Measurements from ENCODE around the gene SPATA31E1.

The SPATA31E1 gene

DNA sequence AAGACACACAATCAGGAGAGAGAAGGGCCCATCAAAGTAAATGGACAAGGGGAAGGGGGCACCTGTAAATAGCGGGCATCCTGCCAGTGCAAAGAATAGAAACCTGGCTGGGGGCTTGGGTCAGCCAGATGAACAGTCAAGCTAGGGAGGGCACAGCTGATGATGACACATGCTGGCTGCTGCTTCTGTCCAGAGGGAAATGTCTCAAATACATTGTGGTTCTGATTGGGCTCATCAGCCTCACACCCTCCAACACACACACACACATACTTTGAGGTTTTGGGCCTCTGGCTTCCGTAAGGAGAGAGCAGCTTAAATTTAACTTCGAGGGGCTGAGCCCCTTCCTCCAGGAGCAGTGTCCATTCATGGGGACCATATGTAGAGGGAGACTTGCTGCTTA is 27.6 kb upstream of the SPATA31E1 start:
- no peak for TF ChIP-seq SUZ12 (IDR thresholded peaks at IDR 0.05)
- TF ChIP-seq FOXA1 (IDR thresholded peaks at IDR 0.05): no peak
- POLR2A ChIA-PET: no interaction called here
- CTCF ChIA-PET: no interaction called here
- DNase-seq (ENCODE audit: extremely low spot score): no peak

DNA sequence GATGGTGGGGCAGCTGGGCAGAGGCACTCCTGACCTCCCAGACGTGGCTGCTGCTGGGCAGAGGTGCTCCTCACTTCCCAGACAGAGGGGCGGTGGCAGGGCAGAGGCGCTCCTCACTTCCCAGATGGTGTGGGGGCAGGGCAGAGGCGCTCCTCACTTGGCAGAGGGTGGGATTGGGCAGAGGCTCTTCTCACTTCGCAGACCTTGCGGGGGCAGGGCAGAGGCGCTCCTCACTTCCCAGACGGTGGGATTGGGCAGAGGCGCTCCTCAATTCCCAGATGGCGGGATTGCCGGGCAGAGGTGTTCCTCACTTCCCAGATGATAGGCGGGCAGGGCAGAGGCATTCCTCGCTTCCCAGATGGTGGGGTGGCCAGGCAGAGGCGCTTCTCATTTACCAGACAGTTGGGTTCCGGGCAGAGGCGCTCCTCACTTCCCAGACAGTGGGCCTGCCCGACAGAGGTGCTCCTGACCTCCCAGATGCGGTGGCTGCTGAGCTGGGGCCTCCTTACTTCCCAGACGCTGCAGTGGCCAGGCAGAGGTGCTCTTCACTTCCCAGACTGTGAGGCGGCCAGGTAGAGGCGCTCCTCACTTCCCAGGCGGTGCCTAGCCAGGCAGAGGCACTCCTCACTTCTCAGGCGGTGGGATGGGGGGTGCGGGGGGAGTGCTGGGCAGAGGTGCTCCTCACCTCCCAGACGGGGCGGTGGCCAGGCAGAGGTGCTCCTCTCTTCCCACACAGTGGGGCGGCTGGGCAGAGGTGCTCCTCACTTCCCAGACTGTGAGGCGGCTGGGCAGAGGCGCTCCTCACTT is 25.3 kb upstream of the SPATA31E1 start:
- ChIA-PET POLR2A (no interaction called here), CTCF (no interaction called here)
- TF ChIP-seq FOXM1 (IDR thresholded peaks at IDR 0.05; ENCODE audit: borderline replicate concordance): no peak
- TF ChIP-seq ELF4 (IDR thresholded peaks at IDR 0.05): no peak
- TF ChIP-seq FOXK2 (IDR thresholded peaks at IDR 0.05): no peak
- TF ChIP-seq BHLHE40 (IDR thresholded peaks at IDR 0.05; ENCODE audit: borderline replicate concordance): no peak
- TF ChIP-seq SP1 (IDR thresholded peaks at IDR 0.05): no peak
- no peak for TF ChIP-seq TARDBP (IDR thresholded peaks at IDR 0.05)
- no peak for TF ChIP-seq NFRKB (IDR thresholded peaks at IDR 0.05)
- no peak for TF ChIP-seq CTBP1 (IDR thresholded peaks at IDR 0.05; ENCODE audit: borderline replicate concordance)
- no peak for TF ChIP-seq ZNF384 (IDR thresholded peaks at IDR 0.05)
- no peak for TF ChIP-seq L3MBTL2 (conservative IDR thresholded peaks at IDR 0.05)
- no peak for TF ChIP-seq SUZ12 (IDR thresholded peaks at IDR 0.05)
- DNase-seq (ENCODE audit: extremely low spot score): no peak

DNA sequence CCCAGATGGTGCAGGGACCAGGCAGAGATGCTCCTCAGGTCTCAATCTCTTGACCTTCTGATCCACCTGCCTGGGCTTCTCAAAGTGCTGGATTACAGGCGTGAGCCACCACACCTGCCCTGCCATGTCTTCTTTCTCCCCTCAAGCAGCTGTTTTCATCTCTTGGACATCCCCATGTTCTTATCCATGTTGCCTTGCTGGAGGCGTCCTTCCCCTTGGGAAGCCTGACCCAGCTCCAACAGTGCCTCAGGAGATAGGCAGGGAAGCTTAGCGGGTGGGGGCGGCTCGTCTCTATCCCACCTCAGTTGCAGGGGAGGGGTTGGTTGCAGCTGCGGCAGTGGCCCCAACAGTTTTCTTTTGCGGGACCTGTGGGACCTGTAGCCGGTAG is 24.7 kb upstream of the SPATA31E1 start:
- TF ChIP-seq ELF4 (IDR thresholded peaks at IDR 0.05) (no peak), SP1 (IDR thresholded peaks at IDR 0.05) (no peak), HDGF (IDR thresholded peaks at IDR 0.05; ENCODE audit: borderline replicate concordance) (no peak)
- TF ChIP-seq, protein P1, sequence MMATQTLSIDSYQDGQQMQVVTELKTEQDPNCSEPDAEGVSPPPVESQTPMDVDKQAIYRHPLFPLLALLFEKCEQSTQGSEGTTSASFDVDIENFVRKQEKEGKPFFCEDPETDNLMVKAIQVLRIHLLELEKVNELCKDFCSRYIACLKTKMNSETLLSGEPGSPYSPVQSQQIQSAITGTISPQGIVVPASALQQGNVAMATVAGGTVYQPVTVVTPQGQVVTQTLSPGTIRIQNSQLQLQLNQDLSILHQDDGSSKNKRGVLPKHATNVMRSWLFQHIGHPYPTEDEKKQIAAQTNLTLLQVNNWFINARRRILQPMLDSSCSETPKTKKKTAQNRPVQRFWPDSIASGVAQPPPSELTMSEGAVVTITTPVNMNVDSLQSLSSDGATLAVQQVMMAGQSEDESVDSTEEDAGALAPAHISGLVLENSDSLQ (IDR thresholded peaks at IDR 0.05): no peak
- ChIA-PET POLR2A (no interaction called here), CTCF (no interaction called here)
- DNase-seq (ENCODE audit: extremely low spot score): no peak

DNA sequence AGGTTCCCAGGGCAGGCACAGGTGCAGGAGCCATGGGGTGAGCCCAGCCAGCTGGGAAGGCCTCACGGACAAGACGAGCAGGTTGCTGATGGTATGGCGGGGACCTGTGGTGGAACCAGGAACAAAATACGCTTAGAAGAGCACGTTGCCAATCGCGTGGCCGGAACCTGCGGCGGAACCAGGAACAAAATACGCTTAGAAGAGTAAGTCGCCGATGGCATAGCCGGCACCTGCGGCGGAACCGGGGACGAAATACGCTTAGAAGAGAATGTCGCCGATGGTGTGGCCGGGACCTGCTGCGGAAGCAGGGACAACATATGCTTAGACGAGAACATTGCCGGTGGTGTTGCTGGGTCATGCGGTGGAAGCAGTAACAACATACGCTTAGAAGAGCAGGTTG is 23.5 kb upstream of the SPATA31E1 start:
- CTCF ChIA-PET: no interaction called here
- TF ChIP-seq SUZ12 (IDR thresholded peaks at IDR 0.05) (no peak), ZNF384 (IDR thresholded peaks at IDR 0.05) (no peak), FOXM1 (IDR thresholded peaks at IDR 0.05; ENCODE audit: borderline replicate concordance) (no peak), FOXA1 (IDR thresholded peaks at IDR 0.05) (no peak), CTBP1 (IDR thresholded peaks at IDR 0.05; ENCODE audit: borderline replicate concordance) (no peak), SP1 (IDR thresholded peaks at IDR 0.05) (no peak), HDGF (IDR thresholded peaks at IDR 0.05; ENCODE audit: borderline replicate concordance) (no peak), FOXK2 (IDR thresholded peaks at IDR 0.05) (no peak), L3MBTL2 (conservative IDR thresholded peaks at IDR 0.05) (no peak), ELF4 (IDR thresholded peaks at IDR 0.05) (no peak), NFRKB (IDR thresholded peaks at IDR 0.05) (no peak), ARNT (IDR thresholded peaks at IDR 0.05) (no peak), BHLHE40 (IDR thresholded peaks at IDR 0.05; ENCODE audit: borderline replicate concordance) (no peak), TARDBP (IDR thresholded peaks at IDR 0.05) (no peak)
- TF ChIP-seq, protein P1 (IDR thresholded peaks at IDR 0.05): no peak
- no peak for DNase-seq (ENCODE audit: extremely low spot score)
- POLR2A ChIA-PET: no interaction called here

DNA sequence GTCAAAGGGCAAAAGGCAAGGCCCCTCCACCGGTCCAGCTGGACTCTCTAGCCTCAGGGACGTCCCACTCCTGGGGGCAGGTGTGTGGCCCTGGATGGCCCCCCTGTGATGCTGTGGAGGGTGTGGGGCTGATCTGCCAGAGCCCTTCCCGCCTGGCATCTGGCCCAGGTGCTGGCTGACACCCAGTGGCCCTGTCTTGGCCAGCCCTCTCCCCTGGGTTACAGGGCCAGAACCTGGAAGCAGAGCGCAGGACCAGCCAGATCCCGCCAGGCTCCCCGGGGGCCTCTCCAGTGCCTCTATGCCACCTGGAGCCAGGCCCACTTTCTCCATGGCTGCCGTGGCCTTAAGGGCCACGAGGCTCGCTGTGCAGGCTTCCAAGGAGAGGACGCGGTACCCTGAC is 22.9 kb upstream of the SPATA31E1 start:
- DNase-seq (ENCODE audit: extremely low spot score): no peak
- CTCF ChIA-PET: no interaction called here
- TF ChIP-seq ELF4 (IDR thresholded peaks at IDR 0.05): no peak
- TF ChIP-seq FOXA1 (IDR thresholded peaks at IDR 0.05): no peak
- no peak for TF ChIP-seq L3MBTL2 (conservative IDR thresholded peaks at IDR 0.05)
- TF ChIP-seq LEF1 (IDR thresholded peaks at IDR 0.05; ENCODE audit: borderline replicate concordance): no peak
- no peak for TF ChIP-seq NFRKB (IDR thresholded peaks at IDR 0.05)
- no peak for TF ChIP-seq BHLHE40 (IDR thresholded peaks at IDR 0.05; ENCODE audit: borderline replicate concordance)
- no peak for TF ChIP-seq CTBP1 (IDR thresholded peaks at IDR 0.05; ENCODE audit: borderline replicate concordance)
- TF ChIP-seq SUZ12 (IDR thresholded peaks at IDR 0.05): no peak
- TF ChIP-seq ZNF384 (IDR thresholded peaks at IDR 0.05): no peak
- TF ChIP-seq, protein P1 (IDR thresholded peaks at IDR 0.05): no peak
- no peak for TF ChIP-seq TARDBP (IDR thresholded peaks at IDR 0.05)
- no peak for TF ChIP-seq HDGF (IDR thresholded peaks at IDR 0.05; ENCODE audit: borderline replicate concordance)
- no peak for TF ChIP-seq FOXK2 (IDR thresholded peaks at IDR 0.05)
- TF ChIP-seq ARNT (IDR thresholded peaks at IDR 0.05): no peak
- no peak for TF ChIP-seq SP1 (IDR thresholded peaks at IDR 0.05)
- POLR2A ChIA-PET: no interaction called here

DNA sequence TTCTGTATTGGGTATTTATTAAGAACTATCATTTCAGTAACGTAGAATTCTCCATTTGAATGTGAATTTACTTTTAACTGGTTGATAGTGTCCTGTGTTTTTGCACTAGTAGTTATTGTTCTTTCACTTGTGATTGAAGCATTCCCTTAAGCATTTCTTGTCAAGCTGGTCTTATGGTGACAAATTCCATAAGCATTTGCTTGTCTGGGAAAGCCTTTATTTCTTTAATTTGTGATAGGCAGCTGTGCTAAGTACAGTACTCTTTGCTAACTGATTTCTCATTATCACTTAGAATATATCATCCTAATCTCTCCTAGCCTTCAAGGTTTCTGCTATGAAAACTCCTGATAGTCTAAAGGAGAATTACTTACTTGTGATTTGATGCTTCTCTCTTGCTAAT is 21.3 kb upstream of the SPATA31E1 start:
- CTCF ChIA-PET: no interaction called here
- DNase-seq (ENCODE audit: extremely low spot score): no peak
- POLR2A ChIA-PET: no interaction called here

More for the DNA sequence above, 21.3 kb upstream of the SPATA31E1 start:
- no peak for TF ChIP-seq LEF1 (IDR thresholded peaks at IDR 0.05; ENCODE audit: borderline replicate concordance)
